ENCODE results near the gene ASCC3.
"Not testable (repeated sequence)": the region's sequence is repeated elsewhere in the genome, so short reads cannot be mapped to it uniquely, and the experiment has no call there.

ASCC3 gene

DNA sequence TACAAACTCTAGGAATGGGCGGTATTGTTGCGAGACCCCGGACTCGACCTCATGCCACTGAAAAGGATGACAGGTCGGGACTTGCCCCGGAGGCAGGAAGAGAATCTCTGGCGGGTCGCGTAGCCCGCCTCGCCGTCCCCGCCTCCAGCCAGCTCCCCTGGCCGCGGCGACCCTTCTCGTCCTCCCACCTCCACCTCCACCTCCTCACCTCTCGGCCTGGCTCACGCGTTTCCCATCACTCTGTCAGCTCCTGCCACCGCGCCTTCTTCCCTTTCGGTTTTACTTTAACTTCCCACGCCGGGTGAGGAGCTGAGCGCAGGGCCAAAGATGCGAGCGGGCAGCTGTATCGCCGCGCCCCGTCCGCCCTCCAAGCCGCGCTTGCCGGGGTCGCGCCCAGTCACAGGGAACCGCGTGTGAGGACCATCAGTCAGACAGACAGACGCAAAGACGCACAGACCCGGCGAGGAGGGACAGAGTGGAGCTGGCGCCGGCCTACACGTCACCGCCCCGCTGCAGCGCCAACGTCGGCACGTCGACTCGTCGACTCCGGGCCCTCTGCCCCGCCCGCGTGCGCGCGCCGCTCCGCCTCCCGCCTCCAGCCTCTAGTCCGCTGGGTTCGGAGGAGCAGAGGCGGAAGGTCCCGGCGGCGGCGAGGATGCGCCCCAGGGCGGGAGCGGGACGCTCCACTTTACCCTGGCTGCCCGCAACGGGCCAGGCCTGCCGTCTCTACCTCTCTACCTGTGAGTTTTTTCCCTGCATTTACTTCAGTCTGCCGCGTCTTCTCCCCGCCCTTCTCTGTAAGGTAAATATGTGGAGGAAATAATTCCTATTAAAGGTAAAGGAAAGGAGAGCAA, at the start of gene ASCC3:
Gene ASCC3 (minus strand): TSS at position 477 of the 854 bp plus-strand sequence. CDS start 13,332 bp downstream, outside the sequence.
- peak; percentile 65 for DNase-seq

DNA sequence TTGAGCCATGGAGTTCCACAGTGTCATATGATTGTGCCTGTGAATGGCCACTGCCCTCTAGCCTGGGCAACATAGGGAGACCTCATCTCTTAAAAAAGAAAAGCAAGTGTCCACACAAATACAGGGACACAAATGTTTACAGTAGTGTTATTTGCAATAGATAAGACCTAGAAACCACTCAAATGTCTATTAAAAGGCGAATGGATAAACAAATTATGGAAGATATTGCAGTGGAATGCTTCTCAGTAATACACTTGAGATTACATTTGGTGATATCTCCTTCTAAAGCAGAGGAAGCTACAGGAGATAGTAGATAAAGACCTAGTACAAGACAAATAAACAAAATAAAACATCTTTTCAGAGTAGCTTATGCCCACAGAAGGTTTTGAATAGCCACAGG, 44.6 kb upstream of the ASCC3 start:
- DNase-seq = no peak

- DNase-seq = no peak
These were observed 43.6 kb upstream of the ASCC3 start for GRCh38 chr6:100924534-100925227.

DNA sequence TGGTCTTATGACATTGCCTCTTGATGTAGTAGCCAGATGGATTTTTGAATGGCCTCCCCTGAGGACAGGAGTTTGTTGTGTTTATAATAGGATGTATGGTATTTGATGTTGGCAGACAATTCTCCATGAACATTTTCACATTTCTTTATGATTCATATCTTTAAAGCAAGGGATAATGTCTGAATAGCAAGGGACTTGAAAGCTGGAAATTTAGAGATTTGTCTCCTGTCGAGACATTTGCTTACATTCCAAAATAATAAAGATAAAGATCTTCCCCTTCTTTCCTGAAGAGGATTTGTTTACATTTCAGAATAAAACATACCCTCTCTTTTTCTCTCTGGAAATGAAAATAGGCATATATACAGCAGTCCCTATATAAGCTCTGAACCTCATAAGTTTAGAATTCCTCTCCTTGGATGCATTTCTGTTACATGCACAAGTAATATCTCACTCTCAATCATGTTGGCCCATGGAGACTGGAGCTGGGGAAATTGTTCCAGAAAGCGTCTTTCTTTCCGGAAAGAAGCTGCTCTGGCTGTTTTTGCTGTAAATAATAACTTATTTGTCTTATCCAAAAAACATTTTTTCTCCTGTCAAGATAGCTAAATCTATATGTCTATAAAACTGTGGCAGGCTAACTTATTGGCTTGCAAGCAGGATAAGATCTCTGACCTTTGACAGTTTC, 42.5 kb upstream of the ASCC3 start:
- no peak for DNase-seq

- no peak for DNase-seq
These were observed 39.0 kb upstream of the ASCC3 start for GRCh38 chr6:100920028-100920605.

GRCh38 chr6:100918152-100918551, 37.0 kb upstream of the ASCC3 start:
- no peak for DNase-seq

DNA sequence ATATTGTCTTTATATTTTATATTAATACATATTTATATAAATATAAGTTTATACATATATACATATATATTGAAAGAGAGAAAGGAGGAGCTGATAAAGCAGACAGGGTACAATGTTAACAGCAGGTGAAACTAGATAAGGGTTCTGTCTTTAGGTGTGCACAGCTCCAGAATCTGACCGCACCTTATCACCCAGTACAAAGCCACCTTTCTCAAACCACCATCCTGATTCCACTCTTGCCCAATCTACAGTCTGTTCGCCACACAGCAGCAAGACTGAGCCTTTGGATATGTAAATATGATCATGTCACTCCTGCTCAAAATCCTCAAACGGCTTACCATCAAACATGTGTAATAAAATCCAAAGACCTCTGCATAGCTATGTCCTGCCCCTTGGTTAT, 34.7 kb upstream of the ASCC3 start:
- DNase-seq = no peak

GRCh38 chr6:100913400-100914276, 32.5 kb upstream of the ASCC3 start:
- no peak for DNase-seq

DNA sequence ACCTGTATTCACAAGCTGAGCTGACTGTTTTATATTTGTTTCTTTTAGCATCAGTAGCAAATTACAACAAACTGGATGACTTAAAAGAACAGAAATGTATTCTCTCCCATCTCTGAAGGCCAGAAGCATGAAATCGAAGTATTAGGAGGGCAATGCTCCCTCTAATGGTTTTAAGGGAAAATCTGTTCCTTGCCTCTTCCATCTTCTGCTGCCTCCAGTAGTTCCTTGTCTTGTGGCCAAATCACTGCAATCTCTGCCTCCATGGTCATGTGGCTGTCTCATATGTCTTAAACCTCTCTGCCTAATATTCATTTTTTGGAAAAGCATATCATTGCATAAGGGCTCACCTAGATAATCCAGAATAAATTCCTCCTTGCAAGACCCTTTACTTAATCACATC, 25.2 kb upstream of the ASCC3 start:
- DNase-seq = no peak

DNA sequence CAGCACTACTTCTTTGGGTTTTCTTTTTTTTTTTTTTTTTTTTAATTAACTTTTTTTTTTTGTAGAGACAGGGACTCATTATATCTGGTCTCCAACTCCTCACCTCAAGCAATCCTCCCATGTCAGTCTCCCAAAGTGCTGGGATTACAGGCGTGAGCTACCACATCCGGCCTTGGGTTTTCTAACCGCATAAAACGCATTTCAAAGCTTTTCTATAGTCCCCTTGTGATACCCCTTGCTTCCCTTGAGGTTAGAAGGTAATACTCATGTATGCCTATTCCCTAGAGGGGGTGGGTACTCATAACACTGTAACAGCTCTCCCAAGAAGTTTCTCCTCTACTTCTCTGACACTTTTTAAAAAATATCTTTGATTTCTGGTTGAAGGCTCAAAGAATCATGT, 23.9 kb upstream of the ASCC3 start:
- DNase-seq = no peak

DNA sequence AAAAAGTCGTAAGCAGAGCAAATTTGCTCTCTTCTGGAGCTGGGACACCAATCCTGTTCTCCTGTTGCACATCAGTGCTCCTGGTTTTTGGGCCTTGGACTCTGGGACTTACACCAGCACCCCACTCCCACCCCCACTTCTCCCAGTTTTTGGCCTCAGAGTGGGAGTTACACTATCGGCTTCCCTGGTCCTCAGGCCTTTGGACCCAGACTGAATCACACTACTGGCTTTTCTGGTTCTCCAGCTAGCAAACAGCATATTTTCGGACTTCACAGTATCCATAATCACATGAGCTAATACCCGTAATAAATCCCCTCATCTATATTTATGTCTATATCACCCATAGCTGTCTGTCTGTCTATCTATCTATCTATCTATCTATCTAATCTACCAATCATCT, 23.2 kb upstream of the ASCC3 start:
- DNase-seq = no peak

DNA sequence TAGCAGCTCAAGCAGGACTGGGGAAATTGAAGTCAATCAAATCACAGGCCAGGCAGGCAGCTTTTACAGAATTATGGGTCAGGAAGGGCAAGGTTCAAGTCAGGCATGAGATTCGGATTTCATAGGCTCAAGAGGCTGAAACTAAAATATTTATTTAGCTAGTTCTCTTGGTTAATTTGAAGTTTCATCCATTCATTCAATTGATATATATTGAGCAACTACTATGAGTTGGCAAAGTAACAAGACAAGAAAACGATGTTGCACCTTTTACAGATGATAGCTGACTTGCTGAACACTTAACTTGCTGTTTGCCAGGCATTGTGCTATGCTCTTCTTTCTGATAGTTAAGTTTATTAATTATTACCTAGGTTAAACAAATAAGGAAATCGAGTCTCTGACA, 20.5 kb upstream of the ASCC3 start:
- no peak for DNase-seq

GRCh38 chr6:100899202-100899601, 18.1 kb upstream of the ASCC3 start:
- DNase-seq = no peak

- DNase-seq = no peak
These were observed 16.5 kb upstream of the ASCC3 start for GRCh38 chr6:100897671-100898070.

DNA sequence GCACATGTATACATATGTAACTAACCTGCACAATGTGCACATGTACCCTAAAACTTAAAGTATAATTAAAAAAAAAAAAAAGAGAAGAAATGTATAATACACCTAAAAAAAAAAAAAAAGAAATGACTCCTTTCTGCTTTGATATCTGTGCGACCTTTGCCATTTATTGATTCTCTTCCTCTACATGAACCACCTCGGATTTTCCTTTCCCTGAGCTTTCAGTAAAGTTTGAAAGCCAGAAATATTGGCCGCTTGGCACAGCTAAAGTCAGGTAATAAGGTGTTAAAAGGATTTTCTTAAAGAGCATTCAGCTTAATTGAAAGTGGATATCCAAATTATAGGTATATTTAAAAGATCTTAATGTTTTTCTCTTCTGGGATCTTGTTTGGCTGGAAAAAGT, 12.6 kb upstream of the ASCC3 start:
- no peak for DNase-seq

- DNase-seq = no peak
These were observed 11.6 kb upstream of the ASCC3 start for GRCh38 chr6:100892693-100893092.

DNA sequence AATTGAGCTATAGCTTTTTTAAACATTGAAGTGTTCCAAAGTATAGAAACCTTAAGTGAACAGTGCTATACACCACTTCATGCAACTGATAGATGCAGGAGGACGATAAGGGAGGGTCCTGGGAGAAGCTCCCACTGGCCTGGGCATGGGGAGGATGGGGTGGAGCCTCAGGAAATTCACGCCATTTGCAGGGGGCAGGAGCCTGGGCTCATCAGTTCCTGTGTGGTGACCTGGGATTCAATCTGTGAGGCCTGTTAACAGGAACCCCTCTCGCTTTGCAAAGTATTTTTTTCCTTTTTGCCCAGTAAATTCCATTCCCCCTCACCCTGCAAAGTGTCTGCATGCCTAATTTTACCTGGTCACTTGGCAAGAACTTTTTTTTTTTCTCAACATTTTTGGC, 11.0 kb upstream of the ASCC3 start:
- no peak for DNase-seq

DNA sequence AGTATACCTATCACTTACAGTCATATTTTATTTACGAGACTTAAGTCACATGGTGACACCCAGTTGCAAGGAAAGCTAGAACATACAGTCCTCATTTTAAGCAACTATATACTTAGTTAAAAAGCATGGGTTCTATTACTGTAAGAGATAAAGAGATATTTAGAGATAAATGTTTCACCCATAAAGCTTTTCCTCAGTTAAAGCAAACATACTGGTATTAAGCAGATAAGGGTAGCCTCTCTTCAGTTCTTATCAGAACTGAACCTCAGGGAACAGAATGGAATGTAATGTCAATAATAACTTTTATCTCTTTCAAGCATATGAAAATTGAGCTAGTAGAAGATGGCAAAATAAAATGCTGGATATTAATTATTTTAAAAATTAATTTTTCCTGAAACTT, 9.9 kb upstream of the ASCC3 start:
- no peak for DNase-seq

DNA sequence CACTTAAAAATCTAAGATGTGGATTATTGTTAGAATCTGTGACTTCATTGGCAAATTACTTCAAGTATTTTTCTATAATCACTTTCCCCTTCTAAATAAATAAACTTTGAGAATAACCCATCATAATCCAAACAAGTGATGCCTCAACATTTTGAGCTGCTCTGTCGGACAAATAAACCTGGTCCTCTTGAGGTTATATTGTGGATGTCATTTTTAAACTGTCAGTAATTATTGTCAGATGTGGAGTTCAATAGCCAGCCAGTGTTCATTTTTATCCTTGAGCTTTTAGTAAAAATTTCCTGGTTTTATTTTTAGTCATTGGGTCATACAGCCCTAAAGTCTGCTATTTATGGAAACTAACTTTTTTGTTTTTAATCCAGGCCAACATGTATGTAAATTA, 9.5 kb upstream of the ASCC3 start:
- DNase-seq = not testable (repeated sequence)

DNA sequence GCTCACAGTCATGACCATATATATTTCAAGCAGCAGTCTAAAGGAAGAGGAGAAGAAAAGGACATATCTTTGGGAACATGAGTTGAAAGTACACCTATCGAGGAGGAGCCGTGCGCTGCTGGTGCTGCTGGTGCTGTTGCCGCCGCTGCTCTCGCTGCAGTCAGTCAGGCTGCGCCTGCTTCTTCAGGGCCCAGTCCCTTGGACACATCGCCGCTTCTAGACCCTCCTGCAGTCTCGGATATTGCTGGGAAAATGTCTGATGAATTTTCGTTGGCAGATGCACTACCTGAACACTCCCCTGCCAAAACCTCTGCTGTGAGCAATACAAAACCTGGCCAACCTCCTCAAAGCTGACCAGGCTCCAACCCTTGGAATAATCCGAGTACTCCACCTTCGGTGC, 8.2 kb upstream of the ASCC3 start:
- no peak for DNase-seq

DNA sequence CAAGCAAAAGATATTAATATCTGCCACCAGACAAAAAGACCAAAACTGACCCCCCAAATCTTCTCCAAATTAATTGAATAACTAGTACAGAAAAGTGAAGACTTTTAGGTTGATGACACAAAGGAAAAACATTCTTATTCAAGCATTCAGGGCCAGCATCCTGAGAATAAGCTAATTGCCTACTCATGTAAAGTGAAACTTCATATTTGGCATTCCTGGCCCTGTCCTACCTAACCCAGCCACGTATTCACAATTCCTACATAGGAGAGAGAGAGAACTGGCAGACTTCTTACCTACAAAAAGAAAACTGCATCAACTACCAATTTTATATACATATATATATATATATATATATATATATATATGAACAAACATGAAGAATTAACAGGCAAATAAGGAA, 4.9 kb upstream of the ASCC3 start:
- no peak for DNase-seq

DNA sequence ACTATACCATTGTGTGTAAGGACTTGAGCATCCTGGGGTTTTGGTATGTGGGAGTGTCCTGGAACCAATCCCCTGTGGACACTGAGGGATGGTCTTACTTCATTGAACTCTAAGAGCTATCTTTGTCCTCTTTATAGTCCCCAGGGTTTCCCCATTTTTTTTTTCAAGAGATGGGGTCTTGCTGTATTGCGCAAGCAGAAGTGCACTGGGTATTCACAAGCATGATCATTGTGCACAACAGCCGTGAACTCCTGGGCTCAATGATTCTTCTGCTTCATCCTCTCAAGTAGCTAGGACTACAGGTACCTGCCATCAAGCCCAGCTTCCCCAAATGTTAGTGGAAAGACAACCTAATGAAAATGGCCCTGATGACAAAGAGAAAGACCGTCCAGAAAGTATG, 2.2 kb upstream of the ASCC3 start:
- DNase-seq = no peak

GRCh38 chr6:100881707-100882040, 545 bp upstream of the ASCC3 start:
- DNase-seq = no peak
